Lower lobe of right lung (tissue), 2 donors: ENCODE measurements around the gene SP5. TPM values are rescaled to one million over a fixed set of nuclear protein-coding genes. Genes with fewer than 3 reads are reported as not detected.
A peak's percentile ranks its signal among the peaks of the same experiment; 100 is the strongest.

Source experiments
- ATAC-seq, 2 donors: fragments of 200-7000 bp; cut with Tn5 transposase; one replicate each; pipeline ENCODE4 v1.9.1; 2020 to 2022; ENCODE audit warnings: mild to moderate bottlenecking in 2 of 2, moderate library complexity in 2 of 2
- DNase-seq: peaks from one replicate; pipeline ENCODE4 v3.0.0-alpha.2; 2020
- H3K27ac ChIP-seq: fragments of 200-600 bp; one replicate; pipeline ENCODE4 v1.8.0; 2022
- H3K27me3 ChIP-seq: fragments of 200-600 bp; one replicate; pipeline ENCODE4 v1.8.0; 2022; ENCODE audit warnings: low read depth
- H3K36me3 ChIP-seq: fragments of 200-600 bp; one replicate; pipeline ENCODE4 v1.8.0; 2022; ENCODE audit warnings: mild to moderate bottlenecking
- H3K4me1 ChIP-seq: fragments of 200-600 bp; one replicate; pipeline ENCODE4 v1.8.0; 2022
- H3K4me3 ChIP-seq: fragments of 200-600 bp; one replicate; pipeline ENCODE4 v1.8.0; 2022; ENCODE audit warnings: mild to moderate bottlenecking
- H3K9me3 ChIP-seq: fragments of 200-600 bp; one replicate; pipeline ENCODE4 v1.8.0; 2022
- intact Hi-C: fragments of 100-400 bp; cut with DNase I; formaldehyde crosslinking; loops from one replicate; pipeline ENCODE4 v1.11.0; 2022
- total RNA-seq: library from RNA; stranded (reverse); fragmentation: NEBNext Ultra II Directional; extraction: Animal tissue kit (Norgen Biotek cat#: 25700); gene quantifications from one replicate; pipeline ENCODE4 v1.2.1, GENCODE V29; 2021
- TF ChIP-seq, protein P1 (sequence below): fragments of 200-600 bp; IDR thresholded peaks from one replicate; pipeline ENCODE4 v1.8.0; 2022; ENCODE audit warnings: antibody characterized with exemption, mild to moderate bottlenecking
- donor health status: DM: no; HTN: yes; CAD: no; lungs with severe emphysema.

SP5 gene
- total RNA-seq, 1 donor from 2014 or later, result 1.9 TPM

DNA sequence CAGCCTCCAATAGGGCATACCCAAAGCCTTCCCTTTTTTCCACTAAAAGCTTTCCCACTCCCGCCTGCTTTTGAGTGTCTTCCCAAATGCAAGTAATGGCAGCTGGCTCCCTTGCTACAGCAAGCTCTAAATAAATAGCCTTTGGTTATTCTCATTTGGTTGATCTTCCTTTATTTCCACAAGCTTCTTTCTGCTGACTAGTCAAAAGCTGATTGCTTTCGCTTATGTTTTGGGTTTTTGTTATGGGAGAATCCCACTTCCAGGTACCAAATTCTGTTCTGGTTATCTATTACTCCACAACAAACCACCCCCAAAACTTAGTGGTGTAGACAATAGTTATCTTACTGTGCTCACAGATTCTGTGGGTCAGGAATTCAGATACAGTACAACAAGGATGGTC is 22.3 kb downstream of the SP5 start:
- Histone ChIP-seq H3K27ac (no peak overlapping the region), H3K4me1 (no peaks in the 10 kb centered on the region), H3K27me3 (peaks cover 9% of the 10 kb centered on the region), H3K4me3 (no peak overlapping the region), H3K9me3 (no peaks in the 10 kb centered on the region), H3K36me3 (no peaks in the 10 kb centered on the region)
- no peak for DNase-seq
- no peak for ATAC-seq
- TF ChIP-seq, protein P1, sequence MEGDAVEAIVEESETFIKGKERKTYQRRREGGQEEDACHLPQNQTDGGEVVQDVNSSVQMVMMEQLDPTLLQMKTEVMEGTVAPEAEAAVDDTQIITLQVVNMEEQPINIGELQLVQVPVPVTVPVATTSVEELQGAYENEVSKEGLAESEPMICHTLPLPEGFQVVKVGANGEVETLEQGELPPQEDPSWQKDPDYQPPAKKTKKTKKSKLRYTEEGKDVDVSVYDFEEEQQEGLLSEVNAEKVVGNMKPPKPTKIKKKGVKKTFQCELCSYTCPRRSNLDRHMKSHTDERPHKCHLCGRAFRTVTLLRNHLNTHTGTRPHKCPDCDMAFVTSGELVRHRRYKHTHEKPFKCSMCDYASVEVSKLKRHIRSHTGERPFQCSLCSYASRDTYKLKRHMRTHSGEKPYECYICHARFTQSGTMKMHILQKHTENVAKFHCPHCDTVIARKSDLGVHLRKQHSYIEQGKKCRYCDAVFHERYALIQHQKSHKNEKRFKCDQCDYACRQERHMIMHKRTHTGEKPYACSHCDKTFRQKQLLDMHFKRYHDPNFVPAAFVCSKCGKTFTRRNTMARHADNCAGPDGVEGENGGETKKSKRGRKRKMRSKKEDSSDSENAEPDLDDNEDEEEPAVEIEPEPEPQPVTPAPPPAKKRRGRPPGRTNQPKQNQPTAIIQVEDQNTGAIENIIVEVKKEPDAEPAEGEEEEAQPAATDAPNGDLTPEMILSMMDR, result no peak
- intact Hi-C loops, result no loop called here

- Histone ChIP-seq H3K27me3 (peaks cover 9% of the 10 kb centered on the region), H3K27ac (no peak overlapping the region), H3K4me1 (no peaks in the 10 kb centered on the region), H3K4me3 (no peak overlapping the region), H3K9me3 (no peaks in the 10 kb centered on the region), H3K36me3 (no peaks in the 10 kb centered on the region)
- intact Hi-C loops, result no loop called here
- DNase-seq, result no peak
- no peak for ATAC-seq
- TF ChIP-seq, protein P1, result no peak
These were observed 22.7 kb downstream of the SP5 start for GRCh38 chr2:170737821-170738220.

DNA sequence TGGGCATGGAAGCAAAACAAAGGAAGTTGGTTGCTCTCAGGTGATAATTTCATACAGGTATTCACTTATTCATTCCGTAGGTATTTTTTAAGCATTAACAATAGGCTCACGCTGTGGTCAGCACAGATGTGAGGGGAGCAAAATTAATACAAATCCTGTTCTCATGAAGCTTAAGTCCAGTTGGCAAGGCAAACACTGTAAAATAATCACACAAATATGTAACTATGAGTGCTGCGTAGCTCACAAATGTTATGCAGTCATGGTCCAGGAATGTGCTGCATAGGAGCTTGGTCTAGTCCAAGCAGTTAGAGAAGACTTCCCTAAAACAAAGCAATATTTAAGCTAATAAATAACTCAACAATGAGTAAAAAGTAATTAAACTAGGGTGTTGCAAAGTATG is 23.9 kb downstream of the SP5 start:
- Histone ChIP-seq H3K27ac (peak overlapping the region; percentile 46), H3K4me1 (no peaks in the 10 kb centered on the region), H3K36me3 (no peaks in the 10 kb centered on the region), H3K4me3 (no peak overlapping the region), H3K9me3 (no peaks in the 10 kb centered on the region), H3K27me3 (peaks cover 6% of the 10 kb centered on the region)
- TF ChIP-seq, protein P1, result no peak
- intact Hi-C loops, result no loop called here
- DNase-seq, result no peak
- ATAC-seq, result peak; percentile 82 to 86

GRCh38 chr2:170739507-170740046 is 24.4 kb downstream of the SP5 start:
- H3K4me1 ChIP-seq, result no peaks in the 10 kb centered on the region
- no peaks in the 10 kb centered on the region for H3K36me3 ChIP-seq
- peaks cover 6% of the 10 kb centered on the region for H3K27me3 ChIP-seq
- H3K9me3 ChIP-seq, result no peaks in the 10 kb centered on the region
- intact Hi-C loops, result no loop called here
- H3K4me3 ChIP-seq, result peak overlapping the region; percentile 8
- DNase-seq (no peak), ATAC-seq (no peak)
- TF ChIP-seq, protein P1, result no peak
- H3K27ac ChIP-seq, result no peak overlapping the region

DNA sequence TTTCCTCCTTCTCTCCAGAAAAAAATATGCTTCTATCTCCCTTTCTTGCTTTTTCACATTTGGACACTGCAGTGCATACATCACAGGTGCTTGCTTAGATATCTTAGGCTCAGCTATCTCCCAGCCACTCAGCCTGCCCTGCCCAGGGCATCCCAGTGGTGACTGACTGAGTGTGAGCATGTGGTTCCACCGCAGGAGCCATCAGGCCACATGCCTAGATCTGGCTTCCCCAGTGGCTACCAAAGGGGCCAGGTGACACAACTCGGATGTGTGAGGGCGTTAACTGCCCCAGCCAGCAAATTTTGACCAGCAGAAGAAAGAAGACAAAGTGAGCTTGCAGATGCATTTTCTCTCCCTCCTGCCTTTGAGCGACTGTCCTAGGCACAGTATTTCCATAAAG is 25.5 kb downstream of the SP5 start:
- intact Hi-C loops, result no loop called here
- Histone ChIP-seq H3K27me3 (peaks cover 6% of the 10 kb centered on the region), H3K9me3 (no peaks in the 10 kb centered on the region), H3K4me3 (peak overlapping the region; percentile 24), H3K27ac (peak overlapping the region; percentile 11), H3K36me3 (no peaks in the 10 kb centered on the region), H3K4me1 (no peaks in the 10 kb centered on the region)
- peak in 1 of 2 donors; percentile 33 for ATAC-seq
- TF ChIP-seq, protein P1, result no peak
- DNase-seq, result no peak

DNA sequence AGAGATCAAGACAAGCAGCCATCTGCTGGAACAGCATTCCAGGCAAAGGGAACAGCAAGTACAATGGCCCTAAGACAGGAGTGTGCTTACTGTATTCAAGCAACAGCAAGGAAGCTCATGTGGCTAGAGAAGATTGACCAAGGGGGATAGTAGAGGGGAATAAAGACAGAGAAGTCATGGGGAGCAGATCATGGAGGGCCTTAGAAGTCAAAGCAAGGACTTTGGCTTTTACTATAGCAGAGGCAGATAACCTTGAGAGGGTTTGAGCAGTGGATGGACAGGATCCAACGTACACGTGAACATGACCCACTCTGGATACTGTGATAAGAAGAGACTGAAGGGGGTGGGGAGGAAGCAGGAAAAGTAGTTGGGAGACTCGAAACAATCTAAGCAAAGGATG is 26.9 kb downstream of the SP5 start:
- Histone ChIP-seq H3K9me3 (no peaks in the 10 kb centered on the region), H3K4me3 (peak overlapping the region; percentile 34), H3K27me3 (peaks cover 6% of the 10 kb centered on the region), H3K36me3 (no peaks in the 10 kb centered on the region), H3K4me1 (no peaks in the 10 kb centered on the region), H3K27ac (no peak overlapping the region)
- DNase-seq, result no peak
- ATAC-seq, result no peak
- intact Hi-C loops, result no loop called here
- TF ChIP-seq, protein P1, result no peak
